Calu3 (cell line): Measurements from ENCODE around the gene KIF2C. TPM values are rescaled to one million over a fixed set of nuclear protein-coding genes. Genes with fewer than 3 reads are reported as not detected.
A peak's percentile ranks its signal among the peaks of the same experiment; 100 is the strongest.

ENCODE experiments used
- Bru-seq: library from RNA; stranded (reverse); fragments of 400-500 nt; gene quantifications from one replicate; lab custom pipeline; 2021; lab: Mats Ljungman, UMichigan
- BruChase-seq, 2 experiments: library from RNA; stranded (reverse); fragments of 400-500 nt; gene quantifications; one replicate each; lab custom pipeline; 2021; lab: Mats Ljungman, UMichigan
- BruUV-seq: library from RNA; stranded (reverse); fragments of 400-500 nt; replicated peaks from 2 replicates; lab custom pipeline; 2021; lab: Mats Ljungman, UMichigan
- CTCF ChIA-PET: fragments of 300-600 bp; sonication (Branson Sonifier 250); formaldehyde crosslinking; loops from one replicate; lab custom pipeline; 2022; ENCODE audit warnings: antibody characterized with exemption; lab: Charles Lee
- DNase-seq: peaks from one replicate; pipeline ENCODE4 v3.0.0; 2022
- H3K27ac Mint-ChIP-seq: one replicate; pipeline ENCODE4 v1.8.0; 2022; ENCODE audit warnings: mixed read lengths; ENCODE audit not compliant: unreplicated experiment
- H3K27me3 Mint-ChIP-seq: one replicate; pipeline ENCODE4 v1.8.0; 2022; ENCODE audit warnings: mixed read lengths; ENCODE audit not compliant: unreplicated experiment
- H3K36me3 Mint-ChIP-seq: one replicate; pipeline ENCODE4 v1.8.0; 2022; ENCODE audit warnings: mild to moderate bottlenecking, moderate library complexity, mixed read lengths; ENCODE audit not compliant: insufficient read depth, unreplicated experiment
- H3K4me1 Mint-ChIP-seq: one replicate; pipeline ENCODE4 v1.8.0; 2022; ENCODE audit warnings: mild to moderate bottlenecking, low read depth, mixed read lengths; ENCODE audit not compliant: unreplicated experiment
- H3K4me3 Mint-ChIP-seq: one replicate; pipeline ENCODE4 v1.8.0; 2022; ENCODE audit warnings: mild to moderate bottlenecking, low read depth, moderate library complexity, mixed read lengths; ENCODE audit not compliant: unreplicated experiment
- H3K9me3 Mint-ChIP-seq: one replicate; pipeline ENCODE4 v1.8.0; 2022; ENCODE audit warnings: low read depth, mixed read lengths; ENCODE audit not compliant: unreplicated experiment
- CTCF ChIP-seq: fragments of 200-600 bp; IDR thresholded peaks from one replicate; pipeline ENCODE4 v1.8.0; 2022; ENCODE audit warnings: antibody characterized with exemption; ENCODE audit not compliant: unreplicated experiment
- intact Hi-C: fragments of 100-400 bp; cut with micrococcal nuclease; formaldehyde crosslinking; loops from one replicate; pipeline ENCODE4 v1.10.0; 2022; ENCODE audit not compliant: unreplicated experiment
- long read RNA-seq: library from polyadenylated mRNA; stranded (forward); transcript quantifications from one replicate; pipeline ENCODE4 v2.0.0, GENCODE V29; 2022
- total RNA-seq: library from RNA; stranded (reverse); gene quantifications from 2 replicates; pipeline ENCODE4 v1.2.3, GENCODE V29; 2022

The KIF2C gene
- 54.9 and 67.6 TPM in 2 replicates for total RNA-seq
- Bru-seq, nascent RNA = percentile 78 among the genes with signal in this experiment
- BruChase-seq, experiment 1, labeled RNA remaining after a 6-hour chase = percentile 84 among the genes with signal in this experiment
- BruChase-seq, experiment 2, labeled RNA remaining after a 2-hour chase = percentile 88 among the genes with signal in this experiment
- long read RNA-seq, transcript KIF2C-202 (21 exons, 2,879 nt) = major isoform, 48 of 270 reads
- long read RNA-seq, partial matches to known transcripts = 213 of 270 reads
- long read RNA-seq, other reads (novel, unspliced or antisense) = 9 of 270 reads

- Mint-ChIP-seq H3K36me3 (peaks cover 48% of the 10 kb centered on the region), H3K9me3 (peaks cover 4% of the 10 kb centered on the region), H3K27ac (peak within 1 kb of the TSS; percentile 92), H3K4me3 (peak within 1 kb of the TSS; percentile 84), H3K27me3 (peaks cover 17% of the 10 kb centered on the region), H3K4me1 (peaks cover 10% of the 10 kb centered on the region)
- BruUV-seq = TSS peak; percentile 97
- DNase-seq = peak; percentile 98
- TF ChIP-seq CTCF = no peak
- intact Hi-C loops = loop anchor here (1.0 kb wide), 1 partner anchor 8 kb away; the partner anchor contains the start of gene RNU5D-1
- CTCF ChIA-PET = no interaction called here
Measured at GRCh38 chr1:44739307-44740178, at the start of gene KIF2C. Gene KIF2C (plus strand): TSS chr1:44739837. CDS start chr1:44739933, 96 bp downstream.

GRCh38 chr1:44693159-44693558, 46.5 kb upstream of the KIF2C start:
- no peak overlapping the region for H3K27ac Mint-ChIP-seq
- intact Hi-C loops = no loop called here
- peaks cover 10% of the 10 kb centered on the region for H3K4me1 Mint-ChIP-seq
- H3K9me3 Mint-ChIP-seq = no peaks in the 10 kb centered on the region
- H3K4me3 Mint-ChIP-seq = no peak overlapping the region
- DNase-seq = no peak
- BruUV-seq = no TSS peak
- no peaks in the 10 kb centered on the region for H3K36me3 Mint-ChIP-seq
- H3K27me3 Mint-ChIP-seq = no peaks in the 10 kb centered on the region
- CTCF ChIA-PET = no interaction called here
- TF ChIP-seq CTCF = no peak

- intact Hi-C loops = no loop called here
- H3K4me1 Mint-ChIP-seq = peaks cover 10% of the 10 kb centered on the region
- H3K36me3 Mint-ChIP-seq = no peaks in the 10 kb centered on the region
- H3K27ac Mint-ChIP-seq = peak overlapping the region; percentile 20
- DNase-seq = no peak
- no TSS peak for BruUV-seq
- CTCF ChIA-PET = no interaction called here
- TF ChIP-seq CTCF = no peak
- no peaks in the 10 kb centered on the region for H3K27me3 Mint-ChIP-seq
- H3K4me3 Mint-ChIP-seq = no peak overlapping the region
- H3K9me3 Mint-ChIP-seq = no peaks in the 10 kb centered on the region
Measured at GRCh38 chr1:44693900-44694299, 45.7 kb upstream of the KIF2C start.

GRCh38 chr1:44694863-44695478, 44.7 kb upstream of the KIF2C start:
- CTCF ChIA-PET = no interaction called here
- Mint-ChIP-seq H3K4me1 (peaks cover 10% of the 10 kb centered on the region), H3K27me3 (no peaks in the 10 kb centered on the region), H3K4me3 (no peak overlapping the region), H3K36me3 (no peaks in the 10 kb centered on the region), H3K9me3 (no peaks in the 10 kb centered on the region), H3K27ac (no peak overlapping the region)
- no peak for TF ChIP-seq CTCF
- intact Hi-C loops = no loop called here
- BruUV-seq = no TSS peak
- DNase-seq = no peak
